Occipital lobe (tissue), 2 donors: Measurements from ENCODE around the gene TLE5. TPM values are rescaled to one million over a fixed set of nuclear protein-coding genes. Genes with fewer than 3 reads are reported as not detected.
"Not testable (repeated sequence)": the region's sequence is repeated elsewhere in the genome, so short reads cannot be mapped to it uniquely, and the experiment has no call there.

ENCODE experiments used
- DNase-seq: peaks from one replicate; lab custom pipeline; 2025; lab: John Stamatoyannopoulos, UW
- total RNA-seq: library from RNA; depleted of rRNA; stranded (reverse); fragments of >200 nt; gene quantifications from one replicate; pipeline ENCODE4 v1.2.3, GENCODE V29; 2014

Gene TLE5
- total RNA-seq, 1 donor from 2014 or later, result 95.8 TPM

- DNase-seq, result no peak
Measured at GRCh38 chr19:3026768-3027167, 35.5 kb downstream of the TLE5 start.

- DNase-seq, result no peak
Measured at GRCh38 chr19:3025549-3025886, 36.8 kb downstream of the TLE5 start.

GRCh38 chr19:3024870-3025548, 37.3 kb downstream of the TLE5 start:
- DNase-seq, result no peak

- no peak for DNase-seq
Measured at GRCh38 chr19:3024509-3024869, 37.8 kb downstream of the TLE5 start.

GRCh38 chr19:3020321-3020960, 41.9 kb downstream of the TLE5 start:
- DNase-seq, result no peak

- no peak for DNase-seq
Measured at GRCh38 chr19:3019211-3019854, 43.0 kb downstream of the TLE5 start.

- no peak for DNase-seq
Measured at GRCh38 chr19:3017923-3018322, 44.4 kb downstream of the TLE5 start.

GRCh38 chr19:3015126-3016057, 46.9 kb downstream of the TLE5 start:
- no peak for DNase-seq

GRCh38 chr19:3014135-3014534, 48.2 kb downstream of the TLE5 start:
- DNase-seq, result no peak

GRCh38 chr19:3013263-3013725, 49.0 kb downstream of the TLE5 start:
- no peak for DNase-seq

- DNase-seq, result no peak
Measured at GRCh38 chr19:3012621-3013262, 49.6 kb downstream of the TLE5 start.

GRCh38 chr19:3012059-3012458, 50.2 kb downstream of the TLE5 start:
- DNase-seq, result not testable (repeated sequence)

- DNase-seq, result no peak
Measured at GRCh38 chr19:3010871-3011270, 51.4 kb downstream of the TLE5 start.

GRCh38 chr19:3008994-3009393, 53.3 kb downstream of the TLE5 start:
- DNase-seq, result no peak

GRCh38 chr19:3007975-3008374, 54.3 kb downstream of the TLE5 start:
- no peak for DNase-seq

- DNase-seq, result no peak
Measured at GRCh38 chr19:3006075-3006767, 56.1 kb downstream of the TLE5 start.

- DNase-seq, result no peak
Measured at GRCh38 chr19:3005345-3005744, 57.0 kb downstream of the TLE5 start.

- DNase-seq, result no peak
Measured at GRCh38 chr19:3004522-3004921, 57.8 kb downstream of the TLE5 start.

GRCh38 chr19:3003046-3003445, 59.2 kb downstream of the TLE5 start:
- DNase-seq, result no peak
